K562 (cell line): ENCODE measurements around the gene SPATS1. TPM values are rescaled to one million over a fixed set of nuclear protein-coding genes. Genes with fewer than 3 reads are reported as not detected.

Experiments used
- ARID2 ChIP-seq: fragments of 450-650 bp; IDR thresholded peaks from 2 replicates; pipeline ENCODE4 v1.6.1; 2017; ENCODE audit warnings: antibody characterized with exemption, mild to moderate bottlenecking
- DEAF1 ChIP-seq: fragments of 450-650 bp; formaldehyde crosslinking; IDR thresholded peaks from 2 replicates; pipeline ENCODE4 v1.4.0; 2020; ENCODE audit warnings: mild to moderate bottlenecking, moderate library complexity
- EHMT2 ChIP-seq: fragments of 450-650 bp; IDR thresholded peaks from 2 replicates; pipeline ENCODE4 v1.6.1; 2018; ENCODE audit warnings: antibody characterized with exemption
- ELF4 ChIP-seq: fragments of 450-650 bp; formaldehyde crosslinking; IDR thresholded peaks from 2 replicates; pipeline ENCODE4 v1.4.0; 2022; ENCODE audit warnings: missing genetic modification characterization
- ETS2 ChIP-seq: IDR thresholded peaks from 2 replicates; pipeline ENCODE4 v1.6.1; 2016; ENCODE audit warnings: borderline replicate concordance, missing genetic modification characterization, mild to moderate bottlenecking, moderate library complexity, missing compliant biosample characterization; ENCODE audit not compliant: poor library complexity, severe bottlenecking
- ETV5 ChIP-seq: sonication (generic); formaldehyde crosslinking; IDR thresholded peaks from 2 replicates; pipeline ENCODE4 v1.4.0; 2020; ENCODE audit warnings: low read depth, mild to moderate bottlenecking, missing genetic modification reagents
- FOXO4 ChIP-seq: fragments of 450-650 bp; formaldehyde crosslinking; IDR thresholded peaks from 2 replicates; pipeline ENCODE4 v1.4.0; 2020; ENCODE audit warnings: mild to moderate bottlenecking, moderate library complexity
- HMG20A ChIP-seq: fragments of 450-650 bp; formaldehyde crosslinking; conservative IDR thresholded peaks from 2 replicates; pipeline ENCODE4 v1.4.0; 2020; ENCODE audit warnings: mild to moderate bottlenecking, mixed read lengths
- KAT7 ChIP-seq: sonication (generic); formaldehyde crosslinking; IDR thresholded peaks from 2 replicates; pipeline ENCODE4 v1.8.0; 2022; ENCODE audit warnings: missing genetic modification reagents, mild to moderate bottlenecking, borderline replicate concordance
- RHOXF2B ChIP-seq: fragments of 250-450 bp; sonication (Bioruptor Pico); conservative IDR thresholded peaks from 2 replicates; pipeline ENCODE4 v1.5.1; 2021
- SFPQ ChIP-seq: fragments of 200-400 bp; formaldehyde crosslinking; IDR thresholded peaks from 2 replicates; pipeline ENCODE4 v1.6.1; 2017; ENCODE audit warnings: mild to moderate bottlenecking, low read depth, low read length, moderate library complexity
- SMAD4 ChIP-seq: fragments of 250-450 bp; sonication (Bioruptor Pico); conservative IDR thresholded peaks from 2 replicates; pipeline ENCODE4 v1.8.0; 2021; ENCODE audit warnings: inconsistent platforms, mild to moderate bottlenecking, moderate library complexity
- TEAD4 ChIP-seq, 2 experiments: sonication (generic) in 1 of 2; formaldehyde crosslinking in 1 of 2; IDR thresholded peaks; 2 replicates each; pipeline versions ENCODE4 v1.6.1 to v1.8.0; 2012 to 2022; ENCODE audit warnings: borderline replicate concordance in 1 of 2, inconsistent platforms in 1 of 2, low read length in 1 of 2, mild to moderate bottlenecking in 1 of 2, missing genetic modification reagents in 1 of 2
- ZFX ChIP-seq: sonication (generic); formaldehyde crosslinking; IDR thresholded peaks from 2 replicates; pipeline ENCODE4 v1.8.0; 2022; ENCODE audit warnings: mild to moderate bottlenecking, missing genetic modification reagents, moderate library complexity
- ZMIZ1 ChIP-seq, 2 experiments: fragments of 150-350 bp in 1 of 2; IDR thresholded peaks; 2 replicates each; pipeline ENCODE4 v1.6.1; 2012 to 2016; ENCODE audit warnings: low read depth in 2 of 2, low read length in 2 of 2, mild to moderate bottlenecking in 1 of 2, moderate library complexity in 1 of 2
- ZNF232 ChIP-seq: sonication (generic); formaldehyde crosslinking; IDR thresholded peaks from 2 replicates; pipeline ENCODE4 v1.8.0; 2022; ENCODE audit warnings: mild to moderate bottlenecking, missing genetic modification reagents
- ZNF707 ChIP-seq: fragments of 250-450 bp; sonication (Bioruptor Pico); conservative IDR thresholded peaks from 2 replicates; pipeline ENCODE4 v1.8.0; 2022; ENCODE audit warnings: inconsistent platforms, mild to moderate bottlenecking, moderate library complexity
- ZNF717 ChIP-seq: fragments of 250-450 bp; sonication (Bioruptor Pico); IDR thresholded peaks from 2 replicates; pipeline ENCODE4 v1.5.0; 2021
- polyA plus RNA-seq, 8 experiments: library from polyadenylated mRNA; depleted of rRNA in 4 of 8; stranded (reverse) in 5 of 8; unstranded in 3 of 8; fragments of >200 nt; fragmentation: Nextera tagmentation in 2 of 8; fragmentation: Illumina TruSeq in 1 of 8; extraction: Ambion mirVana in 2 of 8; extraction: Trizol in 1 of 8; gene quantifications; 2 replicates each; pipeline versions ENCODE4 v1.2.1 to v1.2.3, GENCODE V29; 2011 to 2014; ENCODE audit warnings: inconsistent platforms in 1 of 8, missing spikeins in 1 of 8
- total RNA-seq, 7 experiments: library from RNA; depleted of rRNA in 6 of 7; stranded (reverse); fragments of >200 nt in 6 of 7; fragmentation: Illumina TruSeq in 2 of 7; extraction: Trizol in 2 of 7; gene quantifications; 2 replicates each; pipeline versions ENCODE4 v1.2.1 to v1.2.3, GENCODE V29; 2011 to 2021; ENCODE audit warnings: low replicate concordance in 1 of 7

Gene SPATS1
- total and polyA plus RNA-seq, 9 of the 15 experiments (the other 6 are each of a cell fraction or from before 2014, with no cell fraction given), result not detected

- no peak for TF ChIP-seq ZFX
- peak; percentile 46 for TF ChIP-seq EHMT2
- TF ChIP-seq ZMIZ1 (IDR thresholded peaks at IDR 0.05; ENCODE audit: low read depth in 2 of 2, low read length in 2 of 2), result peak in 1 of 2 experiments; percentile 47; a peak in 1 of 4 replicates
- TF ChIP-seq DEAF1, result peak; percentile 92
- no peak for TF ChIP-seq ELF4 (CRISPR knock-in tag)
- no peak for TF ChIP-seq ETS2 (tag)
- TF ChIP-seq FOXO4, result no peak
- no peak for TF ChIP-seq ZNF707 (CRISPR knock-in tag)
- TF ChIP-seq ZNF232 (CRISPR knock-in tag), result 0 out of 2 replicates have a peak, but pooled peaks have one; percentile 23
- TF ChIP-seq ARID2, result peak; percentile 88
- no peak for TF ChIP-seq SMAD4
- peak; percentile 12; the same call in 1 of the 2 replicates for TF ChIP-seq TEAD4 (IDR thresholded peaks at IDR 0.05; ENCODE audit: low read length)
- TF ChIP-seq TEAD4 (CRISPR knock-in tag; IDR thresholded peaks at IDR 0.05; ENCODE audit: borderline replicate concordance), result no peak
- TF ChIP-seq KAT7, result no peak
- no peak for TF ChIP-seq RHOXF2B (CRISPR knock-in tag)
- TF ChIP-seq ZNF717 (CRISPR knock-in tag), result no peak
- 0 out of 2 replicates have a peak, but pooled peaks have one; percentile 44 for TF ChIP-seq ETV5 (CRISPR knock-in tag)
- TF ChIP-seq HMG20A (CRISPR knock-in tag), result no peak
- no peak for TF ChIP-seq SFPQ
Measured at GRCh38 chr6:44338228-44339122, 4.0 kb upstream of the SPATS1 start (continued).
